GM23248 (cell line): ENCODE data around the gene NEK4. TPM values are rescaled to one million over a fixed set of nuclear protein-coding genes. Genes with fewer than 3 reads are reported as not detected.
"Not testable (repeated sequence)": the region's sequence is repeated elsewhere in the genome, so short reads cannot be mapped to it uniquely, and the experiment has no call there.

Source experiments
- DNase-seq: peaks from one replicate; pipeline ENCODE4 v3.0.0-alpha.2; 2015
- H2AFZ ChIP-seq: fragments of 200-600 bp; sonication (generic); 2 replicates; pipeline ENCODE4 v1.6.1; 2016; ENCODE audit warnings: antibody characterized with exemption
- H3F3A ChIP-seq: fragments of 200-600 bp; sonication (generic); 2 replicates; pipeline ENCODE4 v1.6.1; 2016; ENCODE audit warnings: mild to moderate bottlenecking, antibody characterized with exemption, mixed run types; ENCODE audit not compliant: insufficient read depth
- H3K27ac ChIP-seq: fragments of 200-600 bp; sonication (generic); 2 replicates; pipeline ENCODE4 v1.5.1; 2016; ENCODE audit warnings: mild to moderate bottlenecking
- H3K27me3 ChIP-seq: fragments of 200-600 bp; sonication (generic); replicated peaks from 2 replicates; pipeline ENCODE4 v1.6.1; 2016; ENCODE audit warnings: mild to moderate bottlenecking; ENCODE audit not compliant: insufficient read depth
- H3K36me3 ChIP-seq: fragments of 200-600 bp; sonication (generic); 2 replicates; pipeline ENCODE4 v1.6.1; 2016; ENCODE audit warnings: low read depth, mild to moderate bottlenecking
- H3K4me1 ChIP-seq: fragments of 200-600 bp; sonication (generic); 2 replicates; pipeline ENCODE4 v1.6.1; 2016; ENCODE audit warnings: mild to moderate bottlenecking; ENCODE audit not compliant: insufficient read depth
- H3K4me2 ChIP-seq: fragments of 200-600 bp; sonication (generic); one replicate; pipeline ENCODE4 v1.6.1; 2016; ENCODE audit warnings: mild to moderate bottlenecking; ENCODE audit not compliant: unreplicated experiment
- H3K4me3 ChIP-seq: fragments of 200-600 bp; sonication (generic); 2 replicates; pipeline ENCODE4 v1.5.1; 2016; ENCODE audit warnings: mild to moderate bottlenecking
- H3K79me2 ChIP-seq: fragments of 200-600 bp; sonication (generic); 2 replicates; pipeline ENCODE4 v1.6.1; 2016; ENCODE audit warnings: mild to moderate bottlenecking; ENCODE audit not compliant: insufficient read depth
- H3K9ac ChIP-seq: fragments of 200-600 bp; sonication (generic); 2 replicates; pipeline ENCODE4 v1.6.1; 2016; ENCODE audit warnings: mild to moderate bottlenecking
- H3K9me2 ChIP-seq: fragments of 200-600 bp; sonication (generic); 2 replicates; pipeline ENCODE4 v1.6.1; 2016; ENCODE audit warnings: mixed run types, mild to moderate bottlenecking, moderate library complexity; ENCODE audit not compliant: insufficient read depth
- H3K9me3 ChIP-seq: fragments of 200-600 bp; sonication (generic); one replicate; pipeline ENCODE4 v1.6.1; 2017; ENCODE audit warnings: low read depth
- H4K20me1 ChIP-seq: fragments of 200-600 bp; sonication (generic); 2 replicates; pipeline ENCODE4 v1.6.0; 2016; ENCODE audit not compliant: insufficient read depth
- EZH2 ChIP-seq: fragments of 200-600 bp; sonication (generic); IDR thresholded peaks from 2 replicates; pipeline ENCODE4 v1.6.1; 2018; ENCODE audit warnings: antibody characterized with exemption, mild to moderate bottlenecking; ENCODE audit not compliant: insufficient read depth, poor library complexity, severe bottlenecking
- EZH2phosphoT487 ChIP-seq: fragments of 200-600 bp; sonication (generic); IDR thresholded peaks from 2 replicates; pipeline ENCODE4 v1.6.1; 2018; ENCODE audit warnings: antibody characterized with exemption, moderate library complexity, mild to moderate bottlenecking, low read depth; ENCODE audit not compliant: insufficient read depth
- WGBS, 2 experiments: methylation state at CpG; one replicate each; pipeline ENCODE4 v1.1.6; 2015 to 2017; ENCODE audit warnings: low lambda C conversion rate in 2 of 2, low coverage in 1 of 2; ENCODE audit errors: missing lambda C conversion rate in 2 of 2; 5-methylcytosine and 5-hydroxymethylcytosine counted together
- in situ Hi-C: fragments of 300-500 bp; cut with MboI; formaldehyde crosslinking; loops from 2 replicates; pipeline ENCODE4 v1.15.0; 2020
- polyA plus RNA-seq: library from polyadenylated mRNA; unstranded; fragments of >200 nt; fragmentation: Nextera tagmentation; extraction: Ambion mirVana; gene quantifications from 2 replicates; pipeline ENCODE4 v1.2.1, GENCODE V29; 2016
- total RNA-seq: library from RNA; depleted of rRNA; stranded (reverse); fragments of >200 nt; shearing (Covaris generic); gene quantifications from 2 replicates; pipeline ENCODE4 v1.2.3, GENCODE V29; 2014

Gene NEK4
- total and polyA plus RNA-seq, 2 experiments from 2014 or later: 8.4 to 15.8 TPM

DNA sequence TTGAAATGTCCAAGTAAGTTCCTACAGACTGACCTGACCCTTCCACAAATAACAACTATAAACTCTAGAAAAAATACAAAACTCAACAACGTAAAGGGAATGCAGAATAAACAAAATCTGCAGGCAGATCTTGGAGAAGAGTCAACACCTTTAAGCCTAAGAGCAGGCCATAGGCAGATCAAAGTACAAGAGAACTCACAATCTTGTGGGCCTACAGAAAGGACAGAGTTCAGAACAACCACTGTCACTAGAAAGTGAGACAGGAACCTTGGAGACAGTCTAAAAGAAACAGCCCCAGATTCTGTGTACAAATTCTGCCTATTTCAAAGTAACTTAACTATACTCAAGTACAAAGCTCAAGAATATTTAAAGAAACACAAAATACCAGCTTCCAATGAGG lies 31.0 kb downstream of the NEK4 start:
- in situ Hi-C loops: no loop called here
- no peak for TF ChIP-seq EZH2phosphoT487
- TF ChIP-seq EZH2: no peak
- H3K4me3 ChIP-seq: no peak overlapping the region
- peaks cover 15% of the 10 kb centered on the region for H3K36me3 ChIP-seq
- H3K27me3 ChIP-seq: no peaks in the 10 kb centered on the region
- no peak for DNase-seq
- no peaks in the 10 kb centered on the region for H3F3A ChIP-seq
- H3K27ac ChIP-seq: no peak overlapping the region
- no peaks in the 10 kb centered on the region for H3K9me2 ChIP-seq
- H3K79me2 ChIP-seq: no peaks in the 10 kb centered on the region
- WGBS, 2 experiments: 93 to 97% methylated on average over 1 of the region's 1 CpG
- no peaks in the 10 kb centered on the region for H3K4me1 ChIP-seq
- no peaks in the 10 kb centered on the region for H4K20me1 ChIP-seq
- H2AFZ ChIP-seq: no peak overlapping the region
- no peak overlapping the region for H3K9ac ChIP-seq
- no peak overlapping the region for H3K4me2 ChIP-seq
- no peaks in the 10 kb centered on the region for H3K9me3 ChIP-seq

DNA sequence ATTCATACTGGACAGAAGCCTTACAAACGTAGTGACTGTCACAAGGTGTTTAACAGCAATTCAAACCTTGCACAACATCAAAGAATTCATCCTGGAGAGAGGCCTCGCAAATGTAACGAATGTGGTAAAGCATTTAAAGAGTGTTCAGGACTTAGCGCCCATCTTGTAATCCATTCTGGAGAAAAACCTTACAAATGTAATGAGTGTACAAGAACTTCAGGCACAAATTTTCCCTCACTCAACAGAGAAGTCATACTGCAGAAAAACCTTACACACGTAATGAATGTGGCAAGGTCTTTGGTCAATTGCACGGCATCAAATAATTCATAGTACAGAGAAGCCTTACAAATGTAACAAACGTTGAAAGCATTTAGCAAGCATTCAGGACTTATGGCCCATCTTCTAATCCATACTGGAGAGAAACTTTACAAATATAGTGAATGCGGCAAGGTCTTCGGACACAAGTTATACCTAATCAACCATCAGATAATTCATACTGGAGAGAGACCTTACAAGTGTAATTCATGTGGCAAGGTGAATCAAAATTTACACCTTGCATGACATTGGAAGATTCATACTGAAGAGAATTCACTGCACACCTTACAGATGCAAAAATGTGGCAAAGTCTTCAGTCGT lies 37.4 kb downstream of the NEK4 start:
- Histone ChIP-seq H3K27me3 (no peaks in the 10 kb centered on the region), H3K9me2 (no peaks in the 10 kb centered on the region), H2AFZ (no peak overlapping the region), H3K4me1 (no peaks in the 10 kb centered on the region), H3K9me3 (no peaks in the 10 kb centered on the region), H3K4me2 (no peak overlapping the region), H3F3A (no peaks in the 10 kb centered on the region), H4K20me1 (no peaks in the 10 kb centered on the region), H3K27ac (no peak overlapping the region), H3K4me3 (no peak overlapping the region), H3K36me3 (peaks cover 33% of the 10 kb centered on the region), H3K9ac (no peak overlapping the region), H3K79me2 (no peaks in the 10 kb centered on the region)
- TF ChIP-seq EZH2phosphoT487 (no peak), EZH2 (no peak)
- in situ Hi-C loops: no loop called here
- DNase-seq: no peak
- 91 to 95% methylated on average over 10 of the region's 10 CpGs for WGBS, 2 experiments

GRCh38 chr3:52731590-52731989 lies 39.1 kb downstream of the NEK4 start:
- no peak overlapping the region for H3K4me2 ChIP-seq
- no peak for DNase-seq
- no peak overlapping the region for H3K9ac ChIP-seq
- H3K79me2 ChIP-seq: no peaks in the 10 kb centered on the region
- no peaks in the 10 kb centered on the region for H3F3A ChIP-seq
- no peaks in the 10 kb centered on the region for H3K4me1 ChIP-seq
- no peak overlapping the region for H3K27ac ChIP-seq
- WGBS, 2 experiments: 83 to 89% methylated on average over 14 of the region's 14 CpGs
- TF ChIP-seq EZH2 (no peak), EZH2phosphoT487 (no peak)
- H3K27me3 ChIP-seq: no peaks in the 10 kb centered on the region
- no peak overlapping the region for H2AFZ ChIP-seq
- H3K4me3 ChIP-seq: no peak overlapping the region
- H3K9me3 ChIP-seq: no peaks in the 10 kb centered on the region
- peaks cover 34% of the 10 kb centered on the region for H3K36me3 ChIP-seq
- in situ Hi-C loops: no loop called here
- H4K20me1 ChIP-seq: no peaks in the 10 kb centered on the region
- no peaks in the 10 kb centered on the region for H3K9me2 ChIP-seq

- H3K9me3 ChIP-seq: no peaks in the 10 kb centered on the region
- H3K4me3 ChIP-seq: no peak overlapping the region
- H3K9ac ChIP-seq: no peak overlapping the region
- peaks cover 33% of the 10 kb centered on the region for H3K36me3 ChIP-seq
- H2AFZ ChIP-seq: no peak overlapping the region
- no peaks in the 10 kb centered on the region for H3F3A ChIP-seq
- H3K79me2 ChIP-seq: no peaks in the 10 kb centered on the region
- no peak for TF ChIP-seq EZH2phosphoT487
- no peak for TF ChIP-seq EZH2
- no peaks in the 10 kb centered on the region for H3K9me2 ChIP-seq
- in situ Hi-C loops: no loop called here
- no peaks in the 10 kb centered on the region for H4K20me1 ChIP-seq
- DNase-seq: no peak
- H3K27ac ChIP-seq: no peak overlapping the region
- no peak overlapping the region for H3K4me2 ChIP-seq
- no peaks in the 10 kb centered on the region for H3K4me1 ChIP-seq
- H3K27me3 ChIP-seq: no peaks in the 10 kb centered on the region
Observed at GRCh38 chr3:52730681-52731080, 40.1 kb downstream of the NEK4 start.

- in situ Hi-C loops: not testable (repeated sequence)
- 81 to 92% methylated on average over 3 of the region's 3 CpGs for WGBS, 2 experiments
Observed at GRCh38 chr3:52728753-52729152, 42.0 kb downstream of the NEK4 start.

More at GRCh38 chr3:52728753-52729152, 42.0 kb downstream of the NEK4 start:
- H3K27me3 ChIP-seq, H3K4me1 ChIP-seq, H3K4me2 ChIP-seq, H3K9me2 ChIP-seq, H3K4me3 ChIP-seq, H3K79me2 ChIP-seq, H3K9ac ChIP-seq, H4K20me1 ChIP-seq, H3K9me3 ChIP-seq, H2AFZ ChIP-seq, H3K27ac ChIP-seq, DNase-seq, H3F3A ChIP-seq: not testable (repeated sequence)
- H3K36me3 ChIP-seq: peaks cover 22% of the 10 kb centered on the region
